ENCODE results near the gene TRIM71. TPM values are rescaled to one million over a fixed set of nuclear protein-coding genes. Genes with fewer than 3 reads are reported as not detected.
"Not testable (repeated sequence)": the region's sequence is repeated elsewhere in the genome, so short reads cannot be mapped to it uniquely, and the experiment has no call there.

Gene TRIM71
- total RNA-seq, 1 donor from 2014 or later = 117 TPM

GRCh38 chr3:32781211-32781968 lies 36.4 kb upstream of the TRIM71 start:
- H3K27ac Mint-ChIP-seq (ENCODE audit: unreplicated experiment) = peak overlapping the region; percentile 95
- H3K27me3 Mint-ChIP-seq (ENCODE audit: unreplicated experiment) = no peaks in the 10 kb centered on the region
- no peaks in the 10 kb centered on the region for H3K36me3 Mint-ChIP-seq (ENCODE audit: unreplicated experiment)
- peak; percentile 75 for TF ChIP-seq CTCF (IDR thresholded peaks at IDR 0.05; ENCODE audit: partially characterized antibody, unreplicated experiment)
- peak overlapping the region; percentile 88 for H3K4me3 Mint-ChIP-seq (ENCODE audit: unreplicated experiment)
- H3K4me1 Mint-ChIP-seq (ENCODE audit: low read depth, unreplicated experiment) = peaks cover 7% of the 10 kb centered on the region
- H3K9me3 Mint-ChIP-seq (ENCODE audit: unreplicated experiment) = peaks cover 13% of the 10 kb centered on the region
- DNase-seq = peak; percentile 96

GRCh38 chr3:32781969-32782270 lies 35.9 kb upstream of the TRIM71 start:
- H3K4me3 Mint-ChIP-seq (ENCODE audit: unreplicated experiment) = peak overlapping the region; percentile 72
- not testable (repeated sequence) for H3K36me3 Mint-ChIP-seq (ENCODE audit: unreplicated experiment); DNase-seq; H3K27me3 Mint-ChIP-seq (ENCODE audit: unreplicated experiment); H3K4me1 Mint-ChIP-seq (ENCODE audit: low read depth, unreplicated experiment)
- H3K9me3 Mint-ChIP-seq (ENCODE audit: unreplicated experiment) = peaks cover 13% of the 10 kb centered on the region
- peak overlapping the region; percentile 60 for H3K27ac Mint-ChIP-seq (ENCODE audit: unreplicated experiment)

GRCh38 chr3:32782407-32782806 lies 35.4 kb upstream of the TRIM71 start:
- Mint-ChIP-seq H3K9me3 (ENCODE audit: unreplicated experiment) (peaks cover 13% of the 10 kb centered on the region), H3K4me1 (ENCODE audit: low read depth, unreplicated experiment) (peaks cover 7% of the 10 kb centered on the region), H3K36me3 (ENCODE audit: unreplicated experiment) (no peaks in the 10 kb centered on the region), H3K27ac (ENCODE audit: unreplicated experiment) (peak overlapping the region; percentile 60), H3K27me3 (ENCODE audit: unreplicated experiment) (no peaks in the 10 kb centered on the region), H3K4me3 (ENCODE audit: unreplicated experiment) (peak overlapping the region; percentile 72)
- no peak for DNase-seq
- TF ChIP-seq CTCF (IDR thresholded peaks at IDR 0.05; ENCODE audit: partially characterized antibody, unreplicated experiment) = no peak

- no peak for DNase-seq
- Mint-ChIP-seq H3K4me1 (ENCODE audit: low read depth, unreplicated experiment) (no peaks in the 10 kb centered on the region), H3K4me3 (ENCODE audit: unreplicated experiment) (no peak overlapping the region), H3K9me3 (ENCODE audit: unreplicated experiment) (peaks cover 2% of the 10 kb centered on the region), H3K27me3 (ENCODE audit: unreplicated experiment) (no peaks in the 10 kb centered on the region), H3K27ac (ENCODE audit: unreplicated experiment) (no peak overlapping the region), H3K36me3 (ENCODE audit: unreplicated experiment) (peaks cover 5% of the 10 kb centered on the region)
- TF ChIP-seq CTCF (IDR thresholded peaks at IDR 0.05; ENCODE audit: partially characterized antibody, unreplicated experiment) = no peak
Measured at GRCh38 chr3:32791833-32792232, 26.0 kb upstream of the TRIM71 start.

GRCh38 chr3:32794487-32795308 lies 23.1 kb upstream of the TRIM71 start:
- H3K4me3 Mint-ChIP-seq (ENCODE audit: unreplicated experiment) = no peak overlapping the region
- no peaks in the 10 kb centered on the region for H3K27me3 Mint-ChIP-seq (ENCODE audit: unreplicated experiment)
- DNase-seq = no peak
- H3K36me3 Mint-ChIP-seq (ENCODE audit: unreplicated experiment) = peaks cover 5% of the 10 kb centered on the region
- no peak overlapping the region for H3K27ac Mint-ChIP-seq (ENCODE audit: unreplicated experiment)
- no peak for TF ChIP-seq CTCF (IDR thresholded peaks at IDR 0.05; ENCODE audit: partially characterized antibody, unreplicated experiment)
- H3K4me1 Mint-ChIP-seq (ENCODE audit: low read depth, unreplicated experiment) = no peaks in the 10 kb centered on the region
- H3K9me3 Mint-ChIP-seq (ENCODE audit: unreplicated experiment) = peaks cover 2% of the 10 kb centered on the region

GRCh38 chr3:32796384-32796950 lies 21.3 kb upstream of the TRIM71 start:
- DNase-seq = not testable (repeated sequence)

More at GRCh38 chr3:32796384-32796950, 21.3 kb upstream of the TRIM71 start:
- H3K9me3 Mint-ChIP-seq (ENCODE audit: unreplicated experiment); H3K27me3 Mint-ChIP-seq (ENCODE audit: unreplicated experiment); H3K36me3 Mint-ChIP-seq (ENCODE audit: unreplicated experiment); H3K4me3 Mint-ChIP-seq (ENCODE audit: unreplicated experiment); H3K4me1 Mint-ChIP-seq (ENCODE audit: low read depth, unreplicated experiment); H3K27ac Mint-ChIP-seq (ENCODE audit: unreplicated experiment): not testable (repeated sequence)
